HG02938 (cell line): Measurements from ENCODE around the gene TAF9B.
"Not testable (repeated sequence)": the region's sequence is repeated elsewhere in the genome, so short reads cannot be mapped to it uniquely, and the experiment has no call there.

Experiments
- ATAC-seq: cut with Tn5 transposase; IDR thresholded peaks from one replicate; pipeline ENCODE4 v1.9.1; 2021; ENCODE audit warnings: mild to moderate bottlenecking, moderate library complexity; ENCODE audit not compliant: unreplicated experiment

Gene TAF9B

GRCh38 chrX:78139160-78140123 is at the start of gene TAF9B:
TAF9B (minus strand) TSS chrX:78139650; CDS start chrX:78139611, 39 bp downstream.
- peak; percentile 93 for ATAC-seq

GRCh38 chrX:78182881-78183280 is 43.4 kb upstream of the TAF9B start:
- ATAC-seq: no peak

- ATAC-seq: no peak
Observed at GRCh38 chrX:78181307-78181706, 41.9 kb upstream of the TAF9B start.

GRCh38 chrX:78168065-78168464 is 28.6 kb upstream of the TAF9B start:
- ATAC-seq: no peak

- ATAC-seq: no peak
Observed at GRCh38 chrX:78165425-78165824, 26.0 kb upstream of the TAF9B start.

DNA sequence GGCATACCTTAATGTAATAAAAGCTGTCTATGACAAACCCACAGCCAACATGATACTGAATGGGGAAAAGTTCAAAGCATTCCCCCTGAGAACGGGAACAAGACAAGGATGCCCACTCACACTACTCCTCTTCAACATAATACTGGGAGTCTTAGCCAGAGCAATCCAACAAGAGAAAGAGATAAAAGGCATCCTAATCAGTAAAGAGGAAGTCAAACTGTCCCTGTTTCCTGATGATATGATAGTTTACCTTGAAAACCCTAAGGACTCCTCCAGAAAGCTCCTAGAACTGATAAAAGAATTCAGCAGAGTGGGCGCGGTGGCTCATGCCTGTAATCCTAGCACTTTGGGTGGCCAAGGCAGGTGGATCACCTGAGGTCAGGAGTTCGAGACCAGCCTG is 23.7 kb upstream of the TAF9B start:
- ATAC-seq: not testable (repeated sequence)

DNA sequence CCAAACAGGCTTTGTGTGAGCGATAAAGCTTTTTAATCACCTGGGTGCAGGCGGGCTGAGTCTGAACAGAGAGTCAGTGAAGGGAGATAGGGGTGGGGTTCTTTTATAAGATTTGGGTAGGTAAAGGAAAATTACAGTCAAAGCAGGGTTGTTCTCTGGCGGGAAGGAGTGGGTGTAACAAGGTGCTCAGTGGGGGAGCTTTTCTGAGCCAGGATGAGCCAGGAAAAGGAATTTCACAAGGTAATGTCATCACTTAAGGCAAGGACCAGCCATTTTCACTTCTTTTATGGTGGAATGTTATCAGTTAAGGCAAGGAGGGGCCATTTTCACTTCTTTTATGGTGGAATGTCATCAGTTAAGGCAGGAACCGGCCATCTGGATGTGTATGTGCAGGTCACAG is 21.3 kb upstream of the TAF9B start:
- not testable (repeated sequence) for ATAC-seq

DNA sequence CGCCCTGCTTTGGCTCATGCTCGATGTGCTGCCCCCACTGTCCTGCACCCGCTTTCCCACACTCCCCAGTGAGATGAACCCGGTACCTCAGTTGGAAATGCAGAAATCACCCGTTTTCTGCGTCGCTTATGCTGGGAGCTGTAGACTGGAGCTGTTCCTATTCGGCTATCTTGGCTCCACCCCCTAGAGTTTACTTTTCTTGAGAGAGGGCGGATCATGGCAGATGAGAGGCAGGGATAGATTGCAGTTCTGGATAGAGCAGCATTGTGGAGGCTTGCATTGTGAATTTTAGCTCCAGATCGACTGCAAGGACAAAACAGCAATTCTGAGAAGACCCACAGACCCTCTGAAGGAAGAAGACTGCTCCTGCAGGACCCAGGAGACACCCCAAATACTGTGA is 18.4 kb upstream of the TAF9B start:
- not testable (repeated sequence) for ATAC-seq

- ATAC-seq: not testable (repeated sequence)
Observed at GRCh38 chrX:78157373-78157772, 17.9 kb upstream of the TAF9B start.

- not testable (repeated sequence) for ATAC-seq
Observed at GRCh38 chrX:78147002-78147540, 7.6 kb upstream of the TAF9B start.

GRCh38 chrX:78140206-78140605 is 756 bp upstream of the TAF9B start:
- no peak for ATAC-seq

DNA sequence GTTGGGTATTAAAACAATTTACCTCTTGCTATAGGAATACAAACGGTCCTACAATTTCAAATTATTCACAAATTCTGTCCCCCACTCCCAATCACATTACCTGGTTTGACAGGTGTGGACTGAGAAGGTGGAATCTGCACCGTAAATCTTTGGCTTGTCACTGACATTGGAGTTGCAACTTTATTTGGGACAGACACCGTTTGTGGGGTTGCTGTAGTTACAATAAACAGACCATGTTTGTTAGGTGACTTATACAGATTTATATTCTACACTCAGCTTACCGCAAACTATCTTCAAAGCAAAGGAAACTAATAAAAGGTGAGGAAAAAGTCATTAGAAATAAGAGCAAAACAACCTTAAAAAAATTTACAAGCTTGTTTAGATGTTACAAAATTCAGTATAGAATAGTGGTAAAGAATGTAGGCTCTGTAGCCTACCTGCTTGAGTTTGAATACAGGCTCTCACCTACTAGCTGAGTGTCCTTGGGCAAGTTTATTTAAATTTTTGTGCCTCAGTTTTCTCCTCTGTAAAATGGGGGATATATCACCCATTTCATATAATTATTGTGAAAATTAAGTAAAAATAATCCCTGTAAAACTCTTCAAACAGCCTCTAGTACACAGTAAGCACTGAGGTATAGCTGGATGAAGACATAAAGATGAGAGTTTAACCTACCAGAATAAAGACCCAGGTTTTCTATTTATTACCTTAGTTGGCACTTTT is 6.1 kb downstream of the TAF9B start:
- ATAC-seq: no peak

- no peak for ATAC-seq
Observed at GRCh38 chrX:78131117-78131516, 8.3 kb downstream of the TAF9B start.

GRCh38 chrX:78130396-78130795 is 9.1 kb downstream of the TAF9B start:
- no peak for ATAC-seq

DNA sequence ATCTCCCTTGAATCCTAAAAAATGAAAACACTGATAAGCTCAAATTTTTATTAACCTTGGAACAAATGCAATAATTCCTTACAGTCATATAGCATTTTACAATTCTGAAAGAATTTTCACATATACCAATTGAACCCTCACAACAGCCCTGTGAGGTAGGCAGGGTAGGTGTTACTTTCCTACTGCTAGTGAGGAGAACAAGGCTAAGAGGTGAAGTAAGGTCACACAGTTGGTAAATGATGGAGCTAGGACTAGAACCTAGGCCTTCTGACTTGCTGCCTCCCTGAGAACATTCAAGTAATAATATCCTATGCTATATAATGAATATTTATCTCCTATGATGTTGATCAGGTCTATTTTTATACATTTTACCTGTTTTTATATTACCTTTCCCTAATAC is 9.7 kb downstream of the TAF9B start:
- ATAC-seq: no peak

- not testable (repeated sequence) for ATAC-seq
Observed at GRCh38 chrX:78125781-78126180, 13.7 kb downstream of the TAF9B start.

DNA sequence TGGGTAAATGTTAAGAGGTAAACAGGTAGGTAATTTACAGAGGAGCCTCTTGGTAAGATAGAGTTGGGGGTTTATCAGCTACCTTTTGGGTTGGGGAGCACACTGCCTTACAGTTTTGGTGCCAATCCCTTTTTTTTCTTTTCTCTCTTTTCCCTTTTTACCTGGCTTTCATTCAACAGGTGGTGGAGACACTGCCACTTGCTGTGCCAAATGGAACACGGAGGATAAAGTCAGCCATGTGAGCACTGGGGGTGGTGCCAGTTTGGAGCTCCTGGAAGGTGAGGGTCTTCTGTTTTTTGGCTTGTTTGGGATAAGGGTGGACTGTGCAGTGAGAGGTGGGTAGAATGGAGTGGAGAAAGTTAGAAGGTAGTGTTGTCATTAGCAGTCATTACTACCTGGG is 14.3 kb downstream of the TAF9B start:
- ATAC-seq: no peak

DNA sequence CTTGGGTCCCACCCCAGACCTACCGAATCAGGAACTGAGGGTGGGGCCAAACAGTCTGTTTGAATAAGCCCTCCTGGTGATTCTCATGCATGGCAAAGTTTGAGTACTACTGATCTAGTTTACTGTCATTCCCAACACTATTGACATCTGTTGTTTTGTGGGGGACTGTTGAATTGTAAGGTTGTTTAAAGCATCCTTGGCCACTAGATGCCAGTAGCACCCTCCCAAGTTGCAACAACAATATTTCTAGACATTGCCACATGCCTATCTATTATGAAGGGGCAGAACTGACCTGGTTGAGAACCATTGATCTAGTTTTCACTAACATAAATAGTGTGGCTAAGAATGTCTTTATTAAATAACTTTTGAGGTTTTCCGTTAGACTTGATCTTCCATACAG is 15.1 kb downstream of the TAF9B start:
- no peak for ATAC-seq

GRCh38 chrX:78123190-78123589 is 16.3 kb downstream of the TAF9B start:
- ATAC-seq: no peak

DNA sequence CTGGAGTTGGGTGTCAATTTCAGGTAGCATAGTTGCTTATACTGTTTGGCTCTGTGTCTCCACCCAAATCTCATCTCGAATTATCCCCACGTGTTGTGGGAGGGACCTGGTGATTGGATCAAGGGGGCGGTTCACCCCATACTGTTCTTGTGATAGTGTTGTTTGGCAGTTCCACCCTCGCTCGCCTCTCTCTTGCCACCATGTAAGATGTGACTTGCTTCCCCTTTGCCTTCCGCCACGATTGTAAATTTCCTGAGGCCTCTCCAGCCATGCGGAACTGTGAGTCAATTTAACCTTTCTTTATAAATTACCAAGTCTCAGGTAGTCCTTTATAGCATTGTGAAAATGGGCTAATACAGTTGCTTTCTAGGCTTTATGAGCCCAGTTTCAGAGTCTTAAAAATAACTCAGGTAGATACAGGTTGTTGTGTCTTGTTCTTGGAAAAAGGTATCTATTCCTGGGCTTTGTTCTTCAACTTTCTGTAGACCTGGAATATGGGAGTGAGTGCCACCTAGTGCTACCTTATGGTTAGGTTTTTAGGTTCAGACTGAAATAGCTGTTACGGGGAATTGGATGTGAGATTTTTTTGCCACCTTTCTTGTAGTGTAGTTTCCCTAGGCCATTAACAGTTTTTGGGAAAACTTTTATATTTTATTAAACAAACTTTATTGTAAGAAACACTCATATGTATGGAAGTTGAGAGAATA is 19.8 kb downstream of the TAF9B start:
- no peak for ATAC-seq

GRCh38 chrX:78118628-78119027 is 20.8 kb downstream of the TAF9B start:
- ATAC-seq: no peak
